HG03457 (cell line): ENCODE data around the gene DDX56.
"Not testable (repeated sequence)": the region's sequence is repeated elsewhere in the genome, so short reads cannot be mapped to it uniquely, and the experiment has no call there.

Experiments
- ATAC-seq: cut with Tn5 transposase; IDR thresholded peaks from one replicate; pipeline ENCODE4 v1.9.1; 2021; ENCODE audit warnings: moderate number of reproducible peaks; ENCODE audit not compliant: unreplicated experiment

The DDX56 gene

DNA sequence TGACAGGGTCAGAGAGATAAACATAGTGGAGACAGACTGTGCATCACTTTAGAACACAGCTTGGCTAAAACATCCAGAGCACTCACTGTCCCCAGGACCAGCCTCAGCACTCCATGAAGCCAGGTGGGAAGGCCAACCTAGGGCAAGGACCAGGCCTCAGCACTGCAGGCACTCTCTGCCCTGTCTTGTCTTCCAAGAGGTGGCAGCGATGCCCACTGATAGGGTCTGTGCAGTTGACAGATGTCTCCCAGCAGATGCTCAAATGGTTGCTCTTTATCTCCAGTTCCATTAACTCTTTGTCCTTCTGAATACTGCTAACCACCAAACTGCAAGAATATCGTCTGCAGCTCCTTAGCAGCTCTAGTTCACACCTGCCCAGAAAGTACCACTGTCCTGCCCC lies 9.1 kb downstream of the DDX56 start:
- ATAC-seq, result no peak

GRCh38 chr7:44563171-44563679 lies 10.5 kb downstream of the DDX56 start:
- no peak for ATAC-seq

DNA sequence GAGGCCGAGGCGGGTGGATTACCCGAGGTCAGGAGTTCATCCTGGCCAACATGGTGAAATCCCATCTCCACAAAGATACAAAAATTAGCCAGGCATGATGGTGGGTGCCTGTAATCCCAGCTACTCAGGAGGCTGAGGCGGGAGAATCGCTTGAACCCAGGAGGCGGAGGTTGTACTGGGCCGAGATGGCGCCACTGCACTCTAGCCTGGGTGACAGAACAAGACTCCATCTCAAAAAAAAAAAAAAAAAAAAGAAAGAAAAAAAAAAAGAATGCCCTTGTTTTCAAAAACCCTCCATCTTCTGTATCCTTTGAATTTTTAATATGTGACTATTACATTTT lies 11.1 kb downstream of the DDX56 start:
- not testable (repeated sequence) for ATAC-seq

- ATAC-seq, result no peak
Measured at GRCh38 chr7:44561962-44562621, 11.6 kb downstream of the DDX56 start.

DNA sequence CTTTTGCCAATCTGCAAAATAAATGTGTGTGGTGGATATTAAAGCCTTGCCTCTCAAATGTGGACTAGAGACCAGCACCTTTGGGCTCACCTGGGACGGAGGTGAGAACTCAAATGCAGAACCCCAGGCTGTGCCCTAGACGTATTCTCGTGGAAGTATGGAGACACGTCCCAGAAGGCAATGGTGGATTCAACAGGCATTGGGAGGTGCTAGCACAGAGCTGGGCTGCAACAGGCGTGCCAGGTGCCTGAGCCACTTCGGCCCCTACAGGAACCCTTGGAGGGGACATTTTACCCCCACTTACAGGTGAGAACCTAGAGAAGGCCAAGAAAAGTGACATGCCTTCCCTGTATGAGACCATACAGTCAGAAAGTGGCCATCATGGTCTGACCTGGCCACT lies 12.2 kb downstream of the DDX56 start:
- ATAC-seq, result no peak

GRCh38 chr7:44559485-44559884 lies 14.2 kb downstream of the DDX56 start:
- ATAC-seq, result no peak

- ATAC-seq, result no peak
Measured at GRCh38 chr7:44557485-44557884, 16.2 kb downstream of the DDX56 start.

GRCh38 chr7:44555350-44555749 lies 18.4 kb downstream of the DDX56 start:
- no peak for ATAC-seq

GRCh38 chr7:44552473-44553005 lies 21.2 kb downstream of the DDX56 start:
- not testable (repeated sequence) for ATAC-seq

DNA sequence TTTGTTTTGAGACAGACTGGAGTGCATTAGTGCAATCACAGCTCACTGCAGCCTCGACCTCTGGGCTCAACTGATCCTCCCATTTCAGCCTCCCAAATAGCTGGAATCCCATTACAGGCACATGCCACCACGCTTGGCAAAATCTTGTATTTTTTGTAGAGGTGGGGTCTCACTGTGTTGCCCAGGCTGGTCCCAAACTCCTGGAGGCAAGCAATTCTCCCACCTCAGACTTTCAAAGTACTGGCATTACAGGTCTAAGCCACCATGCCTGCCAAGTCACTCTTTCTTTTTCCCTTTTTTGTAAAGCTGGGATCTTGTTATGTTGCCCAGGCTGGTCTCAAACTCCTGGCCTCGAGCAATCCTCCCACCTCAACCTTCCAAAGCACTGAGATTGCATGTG lies 24.3 kb downstream of the DDX56 start:
- no peak for ATAC-seq

DNA sequence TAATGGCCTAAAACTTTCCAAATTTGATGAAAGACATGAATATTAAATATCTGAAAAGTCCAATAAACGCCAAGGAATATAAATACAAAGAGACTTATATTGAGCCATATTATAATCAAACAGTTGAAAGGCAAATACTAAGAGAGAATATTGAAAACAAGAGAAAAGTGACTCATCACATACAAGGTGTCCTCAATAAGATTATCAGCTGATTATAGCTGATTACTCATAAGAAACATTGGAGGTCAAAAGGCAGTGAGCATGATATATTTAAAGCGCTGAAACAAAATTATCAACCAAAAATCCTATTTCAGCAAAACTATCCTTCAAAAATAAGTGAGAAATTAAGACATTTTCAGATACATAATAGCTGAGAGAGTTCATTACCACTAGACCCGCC lies 24.8 kb downstream of the DDX56 start:
- no peak for ATAC-seq

DNA sequence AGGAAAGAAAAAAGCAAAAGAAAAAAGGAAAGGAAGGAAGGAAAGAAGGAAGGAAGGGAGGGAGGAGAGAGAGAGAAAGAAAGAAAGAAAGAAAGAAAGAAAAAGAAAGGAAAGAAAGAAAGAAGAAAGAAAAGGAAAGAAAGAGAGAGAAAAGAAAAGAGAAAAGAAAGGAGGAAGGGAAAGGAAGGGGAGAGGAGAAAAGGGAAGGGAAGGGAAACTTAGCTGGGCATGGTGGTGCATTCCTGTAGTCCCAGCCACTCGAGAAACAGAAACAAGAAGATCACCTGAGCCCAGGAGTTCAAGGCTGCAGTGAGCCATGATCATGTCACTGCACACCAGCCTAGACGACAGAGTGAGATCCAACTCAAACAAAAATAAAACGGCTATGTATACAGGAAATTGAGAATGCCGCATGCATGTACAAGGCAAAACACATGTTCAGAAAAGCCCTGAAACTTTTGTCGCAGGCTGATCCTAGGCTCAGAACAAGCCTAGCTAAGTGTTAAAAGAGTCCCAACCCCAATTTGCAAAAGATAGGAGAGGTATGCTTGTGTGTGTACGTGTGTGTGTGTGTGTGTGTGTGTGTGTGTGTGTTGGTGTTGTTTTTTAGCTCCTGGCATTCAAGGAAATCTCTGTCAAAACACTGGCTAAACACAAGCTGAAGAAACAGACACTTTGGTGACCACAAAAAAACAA lies 26.0 kb downstream of the DDX56 start:
- ATAC-seq, result no peak

GRCh38 chr7:44541876-44542610 lies 31.7 kb downstream of the DDX56 start:
- no peak for ATAC-seq

GRCh38 chr7:44541028-44541869 lies 32.5 kb downstream of the DDX56 start, which contains the start of gene NPC1L1:
Gene NPC1L1, minus strand, starts transcription at chr7:44541330. Its CDS starts 71 bp downstream, at chr7:44541259.
- no peak for ATAC-seq

- ATAC-seq, result no peak
Measured at GRCh38 chr7:44540592-44541027, 33.1 kb downstream of the DDX56 start.

- ATAC-seq, result no peak
Measured at GRCh38 chr7:44539669-44540506, 33.8 kb downstream of the DDX56 start.

DNA sequence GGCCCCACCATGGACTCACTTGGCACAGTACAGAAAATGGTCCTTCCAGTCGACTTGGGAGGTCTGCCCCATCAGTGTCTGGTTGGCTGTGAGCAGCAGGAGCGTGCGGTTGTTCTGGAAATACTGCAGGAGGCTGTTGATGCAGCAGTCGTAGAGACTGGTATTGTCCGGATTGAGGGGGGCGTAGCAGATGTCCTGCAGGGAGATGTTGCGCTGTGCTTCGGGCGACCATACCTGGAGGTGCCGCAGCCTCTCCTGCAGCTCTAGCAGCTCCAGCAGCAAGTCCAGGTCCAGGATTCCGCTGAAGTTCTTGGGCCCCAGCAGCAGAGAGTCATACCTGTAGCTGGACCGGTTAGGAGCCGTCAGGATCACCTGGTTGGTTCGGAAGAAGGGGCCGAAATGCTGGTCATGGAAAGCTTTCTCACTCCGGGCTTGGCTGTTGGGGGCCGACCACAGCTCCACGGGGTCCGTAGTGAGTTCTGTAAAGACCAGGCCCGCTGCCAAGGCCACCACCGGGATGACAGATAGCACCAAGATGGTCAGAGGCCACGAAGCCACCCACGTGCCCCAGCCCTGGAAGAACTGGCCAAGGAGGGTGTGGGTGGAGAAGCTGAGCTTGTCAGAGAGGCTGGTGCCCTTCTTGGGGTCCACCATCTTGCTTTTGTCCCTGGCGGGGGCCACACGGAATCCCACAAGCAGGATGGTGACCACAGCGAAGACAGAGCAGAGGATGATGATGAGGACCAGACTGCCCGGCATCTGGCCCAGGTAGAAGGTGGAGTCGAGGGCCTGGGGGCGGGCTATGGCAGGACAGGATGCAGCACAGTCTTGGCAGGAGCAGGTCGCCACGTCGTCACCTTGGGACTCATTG lies 34.7 kb downstream of the DDX56 start:
- ATAC-seq, result no peak

DNA sequence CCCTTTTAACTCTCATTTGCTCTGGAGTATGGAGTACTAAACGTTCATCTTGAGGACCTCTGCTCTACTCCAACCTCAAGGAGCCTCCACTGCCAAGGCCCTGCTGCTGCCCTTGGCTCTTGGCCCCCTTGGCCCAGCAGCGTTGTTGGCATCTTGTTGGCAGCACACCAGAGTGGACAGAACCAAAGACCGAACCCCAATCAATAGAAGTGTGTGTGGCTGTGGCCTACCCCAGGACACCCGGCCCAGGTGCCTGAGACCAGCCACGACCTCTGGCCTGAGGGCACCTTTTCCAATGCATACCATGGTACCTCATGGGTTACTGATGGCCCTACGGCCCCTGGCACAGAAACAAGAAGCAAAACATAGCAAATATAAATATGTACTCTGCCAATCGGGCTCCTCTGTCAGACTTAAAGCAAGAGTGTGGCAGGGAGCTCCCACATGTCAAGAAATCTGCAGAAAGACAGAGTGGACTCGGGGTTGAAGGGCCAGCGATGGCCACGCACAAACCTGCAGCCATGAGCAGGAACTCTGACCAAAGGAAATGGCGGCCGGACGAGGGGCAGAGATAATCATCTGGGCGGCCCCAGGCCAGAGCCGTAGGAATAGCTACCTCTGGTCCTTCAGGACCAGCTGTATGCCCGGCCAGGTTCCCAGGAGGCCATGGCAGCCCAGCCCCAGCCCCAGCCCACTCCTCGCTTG lies 35.5 kb downstream of the DDX56 start:
- no peak for ATAC-seq
